ENCODE data around the gene GUCA1A.
"Not testable (repeated sequence)": the region's sequence is repeated elsewhere in the genome, so short reads cannot be mapped to it uniquely, and the experiment has no call there.

Gene GUCA1A

DNA sequence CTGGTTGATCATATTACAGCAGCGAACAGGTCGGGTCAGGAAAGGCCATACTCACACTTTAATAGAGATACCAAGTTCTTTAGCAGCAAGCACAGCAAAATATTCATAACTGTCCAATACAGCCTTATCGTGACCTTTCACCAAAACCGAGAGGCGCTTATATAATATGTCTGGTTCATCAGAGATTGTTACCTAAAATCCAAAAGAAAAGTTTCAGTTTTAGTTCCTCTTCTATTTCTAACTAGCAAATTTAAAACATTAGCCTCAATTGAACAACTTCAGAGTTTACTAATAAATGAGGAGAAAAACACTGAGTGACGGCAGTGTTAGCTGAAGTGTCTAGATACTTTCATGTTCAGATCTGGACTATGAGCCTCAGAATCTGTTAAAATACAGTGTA is 38.6 kb downstream of the GUCA1A start:
- no peak for TF ChIP-seq EZH2phosphoT487 (IDR thresholded peaks at IDR 0.05; ENCODE audit: borderline replicate concordance)
- TF ChIP-seq, protein P1, sequence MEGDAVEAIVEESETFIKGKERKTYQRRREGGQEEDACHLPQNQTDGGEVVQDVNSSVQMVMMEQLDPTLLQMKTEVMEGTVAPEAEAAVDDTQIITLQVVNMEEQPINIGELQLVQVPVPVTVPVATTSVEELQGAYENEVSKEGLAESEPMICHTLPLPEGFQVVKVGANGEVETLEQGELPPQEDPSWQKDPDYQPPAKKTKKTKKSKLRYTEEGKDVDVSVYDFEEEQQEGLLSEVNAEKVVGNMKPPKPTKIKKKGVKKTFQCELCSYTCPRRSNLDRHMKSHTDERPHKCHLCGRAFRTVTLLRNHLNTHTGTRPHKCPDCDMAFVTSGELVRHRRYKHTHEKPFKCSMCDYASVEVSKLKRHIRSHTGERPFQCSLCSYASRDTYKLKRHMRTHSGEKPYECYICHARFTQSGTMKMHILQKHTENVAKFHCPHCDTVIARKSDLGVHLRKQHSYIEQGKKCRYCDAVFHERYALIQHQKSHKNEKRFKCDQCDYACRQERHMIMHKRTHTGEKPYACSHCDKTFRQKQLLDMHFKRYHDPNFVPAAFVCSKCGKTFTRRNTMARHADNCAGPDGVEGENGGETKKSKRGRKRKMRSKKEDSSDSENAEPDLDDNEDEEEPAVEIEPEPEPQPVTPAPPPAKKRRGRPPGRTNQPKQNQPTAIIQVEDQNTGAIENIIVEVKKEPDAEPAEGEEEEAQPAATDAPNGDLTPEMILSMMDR (conservative IDR thresholded peaks at IDR 0.05; ENCODE audit: low read length): no peak
- no peaks in the 10 kb centered on the region for H3K27me3 ChIP-seq (ENCODE audit: insufficient read depth, low read length, poor library complexity, severe bottlenecking)
- no peak overlapping the region for H2AFZ ChIP-seq (ENCODE audit: low read length)
- H3F3A ChIP-seq (ENCODE audit: low read depth): no peaks in the 10 kb centered on the region
- no peak overlapping the region for H3K4me3 ChIP-seq (ENCODE audit: low read length, poor library complexity, severe bottlenecking)
- H3K4me2 ChIP-seq (ENCODE audit: low read depth, low read length, poor library complexity, severe bottlenecking): no peak overlapping the region
- no peaks in the 10 kb centered on the region for H4K20me1 ChIP-seq (ENCODE audit: insufficient read depth, low read length, poor library complexity, severe bottlenecking)
- H3K9me3 ChIP-seq (ENCODE audit: insufficient read depth, low read depth, low read length): no peaks in the 10 kb centered on the region
- no peak overlapping the region for H3K9ac ChIP-seq (ENCODE audit: low read depth, low read length, poor library complexity, severe bottlenecking)
- H3K4me1 ChIP-seq (ENCODE audit: insufficient read depth, low read length, poor library complexity, severe bottlenecking): peaks cover 8% of the 10 kb centered on the region
- peaks cover 21% of the 10 kb centered on the region for H3K79me2 ChIP-seq (ENCODE audit: insufficient read depth, low read length)
- H3K9me2 ChIP-seq (replicated peaks; ENCODE audit: low read depth, low read length): no peaks in the 10 kb centered on the region
- peaks cover 52% of the 10 kb centered on the region; the same call in 1 of the 2 replicates for H3K36me3 ChIP-seq (ENCODE audit: insufficient read depth, low read length)

DNA sequence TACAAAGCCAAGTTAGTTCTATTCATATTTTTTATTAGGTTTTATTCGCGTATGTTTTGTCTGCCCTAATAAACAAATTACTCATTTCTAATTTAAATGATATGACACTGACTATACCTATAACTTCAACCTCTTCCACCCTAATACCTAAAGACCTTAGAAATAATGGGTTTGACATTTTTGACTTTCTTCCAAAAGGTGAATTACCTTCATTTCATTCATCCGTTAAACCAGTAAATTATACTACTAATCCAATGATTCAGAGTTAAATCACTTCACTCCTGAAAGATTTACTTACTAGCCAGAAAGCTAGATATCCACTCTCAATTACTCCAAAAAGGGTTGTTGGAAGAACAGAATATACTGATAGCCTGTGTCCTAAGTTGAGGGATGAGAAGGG is 39.3 kb downstream of the GUCA1A start:
- H3K4me1 ChIP-seq (ENCODE audit: insufficient read depth, low read length, poor library complexity, severe bottlenecking): peaks cover 9% of the 10 kb centered on the region
- H3K79me2 ChIP-seq (ENCODE audit: insufficient read depth, low read length): peaks cover 28% of the 10 kb centered on the region
- H3K36me3 ChIP-seq (ENCODE audit: insufficient read depth, low read length): peaks cover 51% of the 10 kb centered on the region; the same call in 1 of the 2 replicates
- no peak overlapping the region for H3K9ac ChIP-seq (ENCODE audit: low read depth, low read length, poor library complexity, severe bottlenecking)
- H3K4me3 ChIP-seq (ENCODE audit: low read length, poor library complexity, severe bottlenecking): no peak overlapping the region
- no peaks in the 10 kb centered on the region for H4K20me1 ChIP-seq (ENCODE audit: insufficient read depth, low read length, poor library complexity, severe bottlenecking)
- H3K27me3 ChIP-seq (ENCODE audit: insufficient read depth, low read length, poor library complexity, severe bottlenecking): no peaks in the 10 kb centered on the region
- no peak overlapping the region for H2AFZ ChIP-seq (ENCODE audit: low read length)
- H3K9me3 ChIP-seq (ENCODE audit: insufficient read depth, low read depth, low read length): no peaks in the 10 kb centered on the region
- no peaks in the 10 kb centered on the region for H3K9me2 ChIP-seq (replicated peaks; ENCODE audit: low read depth, low read length)
- no peak for TF ChIP-seq EZH2phosphoT487 (IDR thresholded peaks at IDR 0.05; ENCODE audit: borderline replicate concordance)
- TF ChIP-seq, protein P1 (conservative IDR thresholded peaks at IDR 0.05; ENCODE audit: low read length): no peak
- H3F3A ChIP-seq (ENCODE audit: low read depth): no peaks in the 10 kb centered on the region
- no peak overlapping the region for H3K4me2 ChIP-seq (ENCODE audit: low read depth, low read length, poor library complexity, severe bottlenecking)

DNA sequence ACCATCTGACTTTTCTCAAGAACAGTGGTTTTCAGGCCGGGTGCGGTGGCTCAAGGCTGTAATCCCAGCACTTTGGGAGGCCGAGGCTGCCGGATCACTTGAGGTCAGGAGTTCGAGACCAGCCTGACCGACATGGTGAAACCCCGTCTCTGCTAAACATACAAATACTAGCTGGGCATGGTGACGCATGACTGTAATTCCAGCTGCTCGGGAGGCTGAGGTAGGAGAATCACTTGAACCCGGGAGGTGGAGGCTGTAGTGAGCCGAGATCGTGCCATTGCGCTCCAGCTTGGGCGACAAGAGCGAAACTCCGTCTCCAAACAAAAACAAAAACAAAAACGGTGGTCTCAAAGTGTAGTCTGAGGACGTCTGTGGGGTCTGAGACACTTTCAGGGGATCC is 43.3 kb downstream of the GUCA1A start:
- peak overlapping the region; percentile 89 for H3K9ac ChIP-seq (ENCODE audit: low read depth, low read length, poor library complexity, severe bottlenecking)

DNA sequence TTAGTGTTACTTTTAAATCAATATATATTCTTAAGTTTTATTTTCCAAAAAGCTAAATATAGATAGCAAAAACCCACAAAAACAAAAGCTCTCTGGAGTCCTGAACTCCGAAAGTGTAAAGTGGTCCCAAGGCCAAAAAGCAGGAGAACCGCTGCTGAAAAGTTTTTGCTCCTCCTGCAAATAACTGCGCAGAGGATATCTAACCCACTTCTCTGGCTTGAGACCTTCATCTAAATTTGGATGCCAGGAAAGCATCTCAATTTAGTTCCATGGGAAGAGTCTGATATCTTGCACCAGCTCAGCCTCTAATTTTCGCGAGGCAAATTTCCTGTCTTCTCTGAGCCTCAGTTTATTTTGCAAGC is 44.0 kb downstream of the GUCA1A start:
- H3K4me3 ChIP-seq (ENCODE audit: low read length, poor library complexity, severe bottlenecking): peak overlapping the region; percentile 90
- peaks cover 9% of the 10 kb centered on the region for H3K4me1 ChIP-seq (ENCODE audit: insufficient read depth, low read length, poor library complexity, severe bottlenecking)

More for the DNA sequence above, 43.3 kb downstream of the GUCA1A start:
- peaks cover 18% of the 10 kb centered on the region; the same call in 1 of the 2 replicates for H3K36me3 ChIP-seq (ENCODE audit: insufficient read depth, low read length)
- H3K27me3 ChIP-seq (ENCODE audit: insufficient read depth, low read length, poor library complexity, severe bottlenecking); H2AFZ ChIP-seq (ENCODE audit: low read length); H3K9me2 ChIP-seq (replicated peaks; ENCODE audit: low read depth, low read length); H3F3A ChIP-seq (ENCODE audit: low read depth); H3K9me3 ChIP-seq (ENCODE audit: insufficient read depth, low read depth, low read length); H4K20me1 ChIP-seq (ENCODE audit: insufficient read depth, low read length, poor library complexity, severe bottlenecking); H3K4me1 ChIP-seq (ENCODE audit: insufficient read depth, low read length, poor library complexity, severe bottlenecking): not testable (repeated sequence)
- peak overlapping the region; percentile 90 for H3K4me3 ChIP-seq (ENCODE audit: low read length, poor library complexity, severe bottlenecking)
- H3K79me2 ChIP-seq (ENCODE audit: insufficient read depth, low read length): peaks cover 30% of the 10 kb centered on the region
- peak overlapping the region; percentile 82 for H3K4me2 ChIP-seq (ENCODE audit: low read depth, low read length, poor library complexity, severe bottlenecking)

More for the DNA sequence above, 44.0 kb downstream of the GUCA1A start:
- H3K79me2 ChIP-seq (ENCODE audit: insufficient read depth, low read length): peaks cover 30% of the 10 kb centered on the region
- H3K9me3 ChIP-seq (ENCODE audit: insufficient read depth, low read depth, low read length): no peaks in the 10 kb centered on the region
- H3K9ac ChIP-seq (ENCODE audit: low read depth, low read length, poor library complexity, severe bottlenecking): peak overlapping the region; percentile 89
- no peak for TF ChIP-seq EZH2phosphoT487 (IDR thresholded peaks at IDR 0.05; ENCODE audit: borderline replicate concordance)
- TF ChIP-seq, protein P1 (conservative IDR thresholded peaks at IDR 0.05; ENCODE audit: low read length): no peak
- peak overlapping the region; percentile 82 for H3K4me2 ChIP-seq (ENCODE audit: low read depth, low read length, poor library complexity, severe bottlenecking)
- H4K20me1 ChIP-seq (ENCODE audit: insufficient read depth, low read length, poor library complexity, severe bottlenecking): no peaks in the 10 kb centered on the region
- H3K9me2 ChIP-seq (replicated peaks; ENCODE audit: low read depth, low read length): no peaks in the 10 kb centered on the region
- peaks cover 12% of the 10 kb centered on the region; the same call in 1 of the 2 replicates for H3K36me3 ChIP-seq (ENCODE audit: insufficient read depth, low read length)
- H2AFZ ChIP-seq (ENCODE audit: low read length): peak overlapping the region; percentile 96
- no peaks in the 10 kb centered on the region for H3K27me3 ChIP-seq (ENCODE audit: insufficient read depth, low read length, poor library complexity, severe bottlenecking)
- H3F3A ChIP-seq (ENCODE audit: low read depth): no peaks in the 10 kb centered on the region
